Endometrial microvascular endothelial cells (primary cell): ENCODE measurements around the gene FCHSD2. TPM values are rescaled to one million over a fixed set of nuclear protein-coding genes. Genes with fewer than 3 reads are reported as not detected.

Experiments
- in situ Hi-C: cut with HindIII; loops from 2 replicates; pipeline ENCODE4 v1.10.0; 2017; ENCODE audit warnings: low sequenced_read_pairs, low pct_unique_long_range_greater_than_20kb; ENCODE audit errors: inconsistent ontology term
- total RNA-seq: library from RNA; depleted of rRNA; stranded (reverse); fragments of >200 nt; gene quantifications from one replicate; pipeline ENCODE4 v1.2.3, GENCODE V29; 2015; ENCODE audit errors: inconsistent ontology term

FCHSD2 gene
- total RNA-seq, 1 donor from 2014 or later, result 15.5 TPM

DNA sequence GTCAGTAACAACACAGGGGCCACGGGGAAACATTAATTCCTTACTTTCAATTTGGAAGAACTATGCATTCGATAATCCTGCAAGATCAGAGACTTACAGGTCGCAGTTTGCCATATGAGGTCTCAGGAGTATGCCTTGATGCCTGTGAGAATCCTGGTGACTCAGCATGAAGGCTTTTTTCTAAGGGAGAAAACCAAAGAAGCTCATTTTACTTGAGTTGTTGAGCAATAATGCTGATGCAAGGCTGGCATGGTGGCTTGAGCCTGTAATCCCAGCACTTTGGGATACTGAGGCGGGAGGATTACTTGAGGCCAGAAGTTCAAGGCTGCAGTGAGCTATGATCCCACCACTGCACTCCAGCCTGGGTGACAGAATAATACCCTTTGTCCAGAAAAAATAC, 301.3 kb downstream of the FCHSD2 start:
- in situ Hi-C loops, result no loop called here

DNA sequence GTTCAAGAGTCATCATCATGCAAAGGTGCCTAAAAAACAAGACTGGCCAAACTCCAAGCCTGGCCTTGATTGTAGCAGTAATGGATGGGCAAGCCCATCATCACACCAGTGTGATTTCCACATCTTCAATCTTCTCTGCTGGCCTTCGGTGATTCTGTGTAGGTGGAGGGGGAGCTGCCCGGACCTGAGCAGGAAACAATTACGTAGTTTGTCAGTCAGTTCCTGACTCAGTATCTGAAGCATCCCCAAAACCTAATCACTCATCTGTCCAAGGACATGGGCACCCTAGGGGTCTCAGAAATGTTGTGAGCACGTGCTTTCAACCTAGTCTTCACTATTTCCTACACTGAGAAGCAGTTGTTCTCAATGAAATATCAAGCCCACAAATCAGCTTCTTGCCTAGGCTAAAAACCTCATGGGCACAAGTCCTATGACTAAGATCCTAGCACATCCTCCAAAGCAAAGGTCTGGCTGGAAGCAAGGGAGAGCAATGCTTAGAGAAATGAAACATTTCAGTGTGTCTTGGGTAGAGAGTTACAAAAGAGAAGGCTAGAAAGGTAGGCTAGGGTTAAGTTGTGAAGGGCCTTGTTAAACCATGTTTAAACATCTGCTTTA, 303.3 kb downstream of the FCHSD2 start:
- in situ Hi-C loops, result no loop called here

DNA sequence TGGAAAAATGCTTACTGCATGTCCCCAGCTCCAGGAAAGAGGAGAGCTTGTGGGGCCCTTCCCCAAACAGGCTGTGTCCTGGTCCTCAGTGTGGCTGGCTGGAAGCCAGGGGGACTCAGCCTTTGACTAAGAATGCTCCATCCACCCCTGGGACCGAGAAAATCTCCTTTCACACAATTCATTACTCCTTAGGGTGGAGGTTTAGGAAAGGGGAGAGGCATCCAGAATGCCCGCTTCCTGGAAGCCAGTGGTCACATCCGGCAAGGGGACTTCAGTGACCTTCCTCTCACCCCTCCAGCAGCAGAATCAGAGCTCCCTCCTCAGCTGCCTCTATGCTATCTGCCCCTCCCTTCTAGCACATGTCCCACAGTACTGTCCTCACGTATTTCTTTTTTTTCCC, 306.0 kb downstream of the FCHSD2 start:
- in situ Hi-C loops, result no loop called here

DNA sequence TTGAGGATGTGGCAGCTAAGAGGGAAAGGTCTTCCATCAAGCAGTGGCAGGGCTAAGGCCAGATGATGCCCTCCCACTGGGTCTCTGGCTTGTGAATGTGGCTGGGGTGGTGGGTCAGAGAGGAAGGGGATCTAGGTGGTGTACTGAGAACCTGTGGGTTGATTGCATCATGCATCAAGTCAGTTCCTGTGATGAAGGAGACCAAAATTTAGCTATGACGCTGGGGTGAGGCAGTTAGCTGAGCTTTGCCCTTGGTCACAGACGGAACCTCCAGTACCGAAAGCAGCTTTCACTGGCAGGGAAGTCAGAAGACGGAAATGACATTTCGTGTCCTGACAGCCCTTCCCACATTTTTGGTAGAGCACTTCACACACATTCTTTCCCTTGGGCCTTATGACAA, 307.2 kb downstream of the FCHSD2 start:
- in situ Hi-C loops, result no loop called here

DNA sequence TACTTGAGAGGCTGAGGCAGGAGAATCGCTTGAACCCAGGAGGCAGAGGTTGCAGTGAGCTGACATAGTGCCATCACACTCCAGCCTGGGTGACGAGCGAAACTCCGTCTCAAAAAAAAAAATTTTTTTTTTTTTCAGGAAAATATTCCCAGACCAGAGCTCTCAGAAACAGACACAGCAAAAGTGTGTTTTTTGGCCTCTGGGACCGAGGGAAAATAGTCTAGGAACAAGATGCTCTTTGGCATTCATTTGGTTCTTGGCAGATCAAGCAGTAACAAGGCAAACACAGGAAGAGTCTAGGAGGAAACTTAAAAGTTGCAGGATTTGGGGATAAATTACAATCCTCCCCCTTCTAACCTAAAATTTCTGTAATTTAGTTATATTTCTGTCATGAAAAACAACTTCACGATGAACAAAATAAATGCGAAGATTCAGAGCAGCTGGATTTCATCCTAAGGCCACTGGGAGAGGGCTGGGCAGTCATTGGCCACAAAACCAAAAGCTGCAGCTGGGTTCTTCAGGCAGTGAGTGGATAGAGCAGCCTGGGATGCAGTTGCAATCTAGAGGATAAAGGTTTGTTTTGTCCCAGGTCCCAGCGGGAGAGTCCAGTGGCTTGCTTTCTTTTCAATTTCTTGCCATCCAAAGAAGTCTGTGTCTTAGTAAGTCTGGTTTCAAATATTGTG, 308.2 kb downstream of the FCHSD2 start:
- in situ Hi-C loops, result no loop called here

DNA sequence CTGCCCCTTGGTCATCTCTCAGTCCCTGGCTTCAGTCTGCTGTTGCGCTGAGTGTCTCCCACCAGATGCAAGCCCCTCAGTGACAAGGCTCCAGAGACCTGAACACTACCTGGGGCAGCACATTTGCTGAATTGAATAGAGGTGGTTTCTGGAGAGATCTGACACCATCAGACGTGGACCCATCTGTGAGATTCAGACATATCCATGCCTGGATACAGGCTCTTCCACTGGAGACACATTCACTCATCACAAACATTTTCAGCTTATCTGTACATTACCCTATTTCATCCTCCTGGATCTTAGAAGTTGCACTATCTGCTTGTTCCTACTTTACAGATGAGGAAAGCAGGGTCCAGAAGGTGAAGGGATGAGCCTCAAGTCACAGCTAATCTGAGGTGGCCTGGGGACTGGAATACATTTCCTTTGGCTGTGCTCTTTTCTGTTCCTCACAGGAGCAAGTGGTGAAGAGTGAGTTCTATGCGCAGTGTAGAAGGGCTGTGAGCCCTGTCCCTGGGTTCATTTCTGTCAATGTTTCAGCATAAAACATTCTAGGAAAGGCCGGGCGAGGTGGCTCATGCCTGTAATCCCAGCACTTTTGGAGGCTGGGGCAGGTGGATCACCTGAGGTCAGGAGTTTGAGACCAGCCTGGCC, 308.9 kb downstream of the FCHSD2 start:
- in situ Hi-C loops, result no loop called here

- in situ Hi-C loops, result no loop called here
These were observed 309.6 kb downstream of the FCHSD2 start for GRCh38 chr11:72832301-72833082.

- in situ Hi-C loops, result no loop called here
These were observed 310.4 kb downstream of the FCHSD2 start for GRCh38 chr11:72831521-72832300.

GRCh38 chr11:72829884-72830533, 312.1 kb downstream of the FCHSD2 start:
- in situ Hi-C loops, result loop anchor here (10.0 kb wide), 2 partner anchors 175 to 345 kb away; no protein-coding TSS in a partner anchor

DNA sequence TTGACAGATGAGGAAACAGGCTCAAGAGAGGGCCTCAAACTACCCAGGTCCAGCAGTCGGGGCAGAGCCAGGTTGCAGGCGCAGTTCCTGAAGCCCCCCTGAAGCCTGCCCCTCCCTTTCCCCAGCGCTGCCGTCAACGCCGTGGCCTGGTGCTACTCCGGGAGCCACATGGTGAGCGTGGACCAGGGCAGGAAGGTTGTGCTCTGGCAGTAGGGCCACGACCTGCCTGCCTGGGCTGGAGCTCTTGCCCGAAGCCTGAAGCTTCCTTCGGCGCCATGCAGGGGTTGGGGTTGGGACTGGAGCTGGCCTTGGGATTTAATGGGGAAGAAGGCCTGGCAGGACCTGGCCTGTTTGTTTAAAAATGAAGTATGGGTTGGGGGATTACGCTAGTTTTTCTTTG, 312.9 kb downstream of the FCHSD2 start:
- in situ Hi-C loops, result loop anchor here (10.0 kb wide), 2 partner anchors 174 to 346 kb away; no protein-coding TSS in a partner anchor

DNA sequence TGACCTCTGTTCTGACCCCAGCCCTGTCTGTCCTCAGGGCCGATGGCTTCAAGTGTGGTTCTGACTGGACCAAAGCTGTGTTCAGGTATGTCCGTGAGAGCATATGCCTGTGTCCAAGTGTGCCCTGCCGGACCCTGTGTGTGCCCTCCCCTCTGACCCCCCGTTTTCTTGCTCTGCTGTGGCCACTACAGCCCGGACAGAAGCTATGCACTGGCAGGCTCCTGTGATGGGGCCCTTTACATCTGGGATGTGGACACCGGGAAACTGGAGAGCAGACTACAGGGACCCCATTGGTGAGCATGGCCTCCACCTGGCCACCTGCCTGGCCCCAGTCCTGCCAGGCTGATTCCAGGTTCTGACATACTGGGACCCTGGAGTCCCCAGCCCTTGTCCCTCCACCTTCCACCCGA, 313.4 kb downstream of the FCHSD2 start:
- in situ Hi-C loops, result loop anchor here (10.0 kb wide), 2 partner anchors 174 to 346 kb away; no protein-coding TSS in a partner anchor

DNA sequence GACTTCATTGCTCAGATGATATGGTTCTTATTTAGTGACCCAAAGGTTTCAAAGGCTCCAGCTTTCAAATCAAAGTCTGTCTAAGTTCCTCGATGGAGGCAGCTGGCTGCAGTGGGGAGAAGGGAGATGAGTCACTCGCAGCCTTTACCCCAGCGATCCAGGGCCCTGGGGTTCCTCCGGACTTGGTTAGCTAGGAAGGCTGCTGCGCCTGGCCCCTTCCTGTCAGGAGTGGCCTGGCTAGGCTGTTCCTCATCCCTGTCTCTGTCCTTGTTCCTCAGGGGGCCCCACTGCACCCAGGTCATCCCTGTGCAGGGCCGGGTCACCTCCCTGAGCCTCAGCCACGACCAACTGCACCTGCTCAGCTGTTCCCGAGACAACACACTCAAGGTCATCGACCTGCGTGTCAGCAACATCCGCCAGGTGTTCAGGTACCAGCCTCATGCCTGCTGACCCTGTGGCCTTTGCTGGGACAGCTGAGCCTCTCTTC, 314.0 kb downstream of the FCHSD2 start:
- in situ Hi-C loops, result loop anchor here (10.0 kb wide), 2 partner anchors 173 to 347 kb away; no protein-coding TSS in a partner anchor

DNA sequence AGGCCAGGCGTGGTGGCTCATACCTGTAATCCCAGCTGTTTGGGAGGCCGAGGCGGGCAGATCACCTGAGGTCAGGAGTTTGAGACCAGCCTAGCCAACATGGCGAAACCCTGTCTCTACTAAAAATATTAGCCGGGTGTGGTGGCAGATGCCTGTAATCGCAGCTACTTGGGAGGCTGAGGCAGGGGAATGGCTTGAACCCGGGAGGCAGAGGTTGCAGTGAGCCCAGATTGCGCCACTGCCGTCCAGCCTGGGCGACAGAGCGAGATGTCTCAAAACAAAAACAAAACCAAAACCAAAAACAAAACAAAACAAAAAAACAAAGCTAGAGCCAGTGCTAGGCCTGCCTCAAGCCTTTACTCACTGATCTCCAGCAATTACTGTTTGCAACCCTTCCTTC, 314.5 kb downstream of the FCHSD2 start:
- in situ Hi-C loops, result loop anchor here (10.0 kb wide), 2 partner anchors 173 to 347 kb away; no protein-coding TSS in a partner anchor

DNA sequence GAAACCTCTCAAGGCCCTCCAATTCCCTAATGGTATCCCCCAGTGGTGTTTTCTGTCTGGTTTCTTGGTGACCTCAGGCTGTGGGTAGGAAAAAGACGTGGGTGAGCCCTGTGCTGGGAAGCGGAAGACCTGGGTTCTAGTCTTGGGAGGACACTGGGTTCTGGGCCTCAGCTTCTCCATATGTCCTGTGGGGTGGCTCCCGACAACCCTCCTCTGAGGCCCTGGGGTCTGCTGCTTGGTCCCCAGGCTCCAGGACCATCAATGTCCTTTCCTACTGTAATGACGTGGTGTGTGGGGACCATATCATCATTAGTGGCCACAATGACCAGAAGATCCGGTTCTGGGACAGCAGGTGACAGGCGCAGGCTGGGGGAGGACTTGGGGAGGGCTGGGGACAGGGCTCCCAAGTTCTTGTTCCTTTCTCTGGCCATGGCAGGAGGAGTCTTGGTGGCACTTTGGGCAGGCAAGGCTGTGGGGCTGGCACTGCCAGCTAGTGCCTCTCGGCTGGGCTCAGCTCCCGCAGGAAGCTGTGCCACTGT, 315.1 kb downstream of the FCHSD2 start:
- in situ Hi-C loops, result loop anchor here (10.0 kb wide), 2 partner anchors 172 to 348 kb away; no protein-coding TSS in a partner anchor

- in situ Hi-C loops, result loop anchor here (10.0 kb wide), 2 partner anchors 172 to 348 kb away; no protein-coding TSS in a partner anchor
These were observed 315.8 kb downstream of the FCHSD2 start for GRCh38 chr11:72826191-72826941.

GRCh38 chr11:72825661-72826060, 316.5 kb downstream of the FCHSD2 start:
- in situ Hi-C loops, result loop anchor here (10.0 kb wide), 2 partner anchors 171 to 349 kb away; no protein-coding TSS in a partner anchor
